ENCODE data around the gene POM121C.
"Not testable (repeated sequence)": the region's sequence is repeated elsewhere in the genome, so short reads cannot be mapped to it uniquely, and the experiment has no call there.

GRCh38 chr7:75419693-75420092 is 66.4 kb downstream of the POM121C start:
- TF ChIP-seq POLR2A (IDR thresholded peaks at IDR 0.05; ENCODE audit: low read depth); POLR2AphosphoS5 (IDR thresholded peaks at IDR 0.05): not testable (repeated sequence)

Data from esophagus muscularis mucosa (tissue), 2 donors.